HUES6 (cell line): Measurements from ENCODE around the gene VWA2.
"Not testable (repeated sequence)": the region's sequence is repeated elsewhere in the genome, so short reads cannot be mapped to it uniquely, and the experiment has no call there.

Source experiments
- H3K27ac ChIP-seq: 2 replicates; pipeline ENCODE4 v1.7.0; 2013; ENCODE audit warnings: low read depth, mild to moderate bottlenecking, low read length, inconsistent platforms
- H3K27me3 ChIP-seq: 2 replicates; pipeline ENCODE4 v1.6.1; 2013; ENCODE audit warnings: low read length; ENCODE audit not compliant: control insufficient read depth, insufficient read depth
- H3K36me3 ChIP-seq: 2 replicates; pipeline ENCODE4 v1.6.1; 2013; ENCODE audit warnings: low read length; ENCODE audit not compliant: control insufficient read depth, insufficient read depth
- H3K4me1 ChIP-seq: 2 replicates; pipeline ENCODE4 v1.6.1; 2013; ENCODE audit warnings: low read length; ENCODE audit not compliant: control insufficient read depth, insufficient read depth
- H3K4me3 ChIP-seq: 2 replicates; pipeline ENCODE4 v1.5.1; 2013; ENCODE audit warnings: low read depth, low read length
- H3K9ac ChIP-seq: one replicate; pipeline ENCODE4 v1.6.1; 2013; ENCODE audit warnings: mild to moderate bottlenecking, low read length
- H3K9me3 ChIP-seq: 2 replicates; pipeline ENCODE4 v1.6.1; 2013; ENCODE audit warnings: low read depth, low read length; ENCODE audit not compliant: control insufficient read depth, insufficient read depth

VWA2 gene

GRCh38 chr10:114332301-114333192 lies 93.5 kb downstream of the VWA2 start:
- H3K9me3 ChIP-seq: no peaks in the 10 kb centered on the region
- peaks cover 27% of the 10 kb centered on the region for H3K4me1 ChIP-seq
- H3K27me3 ChIP-seq: no peaks in the 10 kb centered on the region
- no peak overlapping the region for H3K9ac ChIP-seq
- no peak overlapping the region for H3K27ac ChIP-seq
- no peak overlapping the region for H3K4me3 ChIP-seq
- H3K36me3 ChIP-seq: no peaks in the 10 kb centered on the region

GRCh38 chr10:114333441-114333840 lies 94.4 kb downstream of the VWA2 start:
- not testable (repeated sequence) for H3K4me3 ChIP-seq, H3K9ac ChIP-seq, H3K9me3 ChIP-seq, H3K27me3 ChIP-seq, H3K36me3 ChIP-seq, H3K27ac ChIP-seq
- H3K4me1 ChIP-seq: peaks cover 35% of the 10 kb centered on the region

- no peak overlapping the region for H3K9ac ChIP-seq
These were observed 95.2 kb downstream of the VWA2 start for GRCh38 chr10:114334301-114334700.

GRCh38 chr10:114335614-114336013 lies 96.6 kb downstream of the VWA2 start:
- Histone ChIP-seq H3K4me3 (no peak overlapping the region), H3K27ac (no peak overlapping the region), H3K4me1 (peaks cover 30% of the 10 kb centered on the region), H3K36me3 (no peaks in the 10 kb centered on the region), H3K9me3 (no peaks in the 10 kb centered on the region), H3K9ac (no peak overlapping the region), H3K27me3 (no peaks in the 10 kb centered on the region)

More at GRCh38 chr10:114334301-114334700, 95.2 kb downstream of the VWA2 start:
- Histone ChIP-seq H3K27ac (no peak overlapping the region), H3K27me3 (no peaks in the 10 kb centered on the region), H3K9me3 (no peaks in the 10 kb centered on the region), H3K4me3 (no peak overlapping the region), H3K4me1 (peaks cover 32% of the 10 kb centered on the region), H3K36me3 (no peaks in the 10 kb centered on the region)

- H3K9me3 ChIP-seq: no peaks in the 10 kb centered on the region
- H3K27ac ChIP-seq: no peak overlapping the region; the same call in 1 of the 2 replicates
- peaks cover 30% of the 10 kb centered on the region for H3K4me1 ChIP-seq
- H3K27me3 ChIP-seq: no peaks in the 10 kb centered on the region
- H3K4me3 ChIP-seq: no peak overlapping the region
- no peaks in the 10 kb centered on the region for H3K36me3 ChIP-seq
- H3K9ac ChIP-seq: peak overlapping the region; percentile 4
These were observed 97.9 kb downstream of the VWA2 start for GRCh38 chr10:114336823-114337509.

- no peaks in the 10 kb centered on the region for H3K36me3 ChIP-seq
- H3K4me1 ChIP-seq: peaks cover 24% of the 10 kb centered on the region
- peak overlapping the region; percentile 39 for H3K9ac ChIP-seq
- H3K9me3 ChIP-seq: no peaks in the 10 kb centered on the region
- H3K27ac ChIP-seq: no peak overlapping the region; the same call in 1 of the 2 replicates
- no peaks in the 10 kb centered on the region for H3K27me3 ChIP-seq
- no peak overlapping the region; the same call in 1 of the 2 replicates for H3K4me3 ChIP-seq
These were observed 98.7 kb downstream of the VWA2 start for GRCh38 chr10:114337510-114338462.

GRCh38 chr10:114340816-114341215 lies 101.8 kb downstream of the VWA2 start:
- Histone ChIP-seq H3K27me3 (no peaks in the 10 kb centered on the region), H3K9ac (no peak overlapping the region), H3K4me1 (peaks cover 31% of the 10 kb centered on the region), H3K27ac (no peak overlapping the region), H3K9me3 (no peaks in the 10 kb centered on the region), H3K36me3 (no peaks in the 10 kb centered on the region), H3K4me3 (no peak overlapping the region)
